Mesenchymal stem cell (in vitro differentiated cells and primary cell): ENCODE results near the gene ATP6V0E1.
A peak's percentile ranks its signal among the peaks of the same experiment; 100 is the strongest.

ENCODE experiments used
- DNase-seq: peaks from one replicate; pipeline ENCODE4 v3.0.0-alpha.2; 2013
- H2AFZ ChIP-seq: one replicate; pipeline ENCODE4 v1.6.1; 2013; ENCODE audit warnings: low read depth, mild to moderate bottlenecking, control low read depth, inconsistent platforms, low read length, moderate library complexity
- H2AK5ac ChIP-seq: 2 replicates; pipeline ENCODE4 v1.6.1; 2013; ENCODE audit warnings: low read length, moderate library complexity, mild to moderate bottlenecking, inconsistent platforms; ENCODE audit not compliant: severe bottlenecking
- H2BK120ac ChIP-seq: one replicate; pipeline ENCODE4 v1.6.1; 2013; ENCODE audit warnings: low read depth, mild to moderate bottlenecking, inconsistent platforms, low read length, moderate library complexity
- H2BK12ac ChIP-seq, 2 experiments: one replicate each; pipeline ENCODE4 v1.6.1; 2013; ENCODE audit warnings: inconsistent platforms in 2 of 2, low read length in 2 of 2, mild to moderate bottlenecking in 2 of 2, moderate library complexity in 2 of 2, control low read depth in 1 of 2
- H2BK15ac ChIP-seq: one replicate; pipeline ENCODE4 v1.6.1; 2013; ENCODE audit warnings: mild to moderate bottlenecking, low read depth, inconsistent platforms; ENCODE audit not compliant: poor library complexity, severe bottlenecking
- H2BK5ac ChIP-seq: 2 replicates; pipeline ENCODE4 v1.6.1; 2013; ENCODE audit warnings: low read depth, mild to moderate bottlenecking, low read length, control low read depth, inconsistent platforms; ENCODE audit not compliant: poor library complexity, severe bottlenecking
- H3K14ac ChIP-seq, 2 experiments: one replicate each; pipeline ENCODE4 v1.6.1; 2013; ENCODE audit warnings: inconsistent platforms in 2 of 2, low read length in 2 of 2, control low read depth in 1 of 2, mild to moderate bottlenecking in 1 of 2, moderate library complexity in 1 of 2
- H3K18ac ChIP-seq, 2 experiments: one replicate each; pipeline ENCODE4 v1.6.1; 2013; ENCODE audit warnings: inconsistent platforms in 2 of 2, low read length in 2 of 2, control low read depth in 1 of 2, low read depth in 1 of 2, mild to moderate bottlenecking in 1 of 2
- H3K23ac ChIP-seq, 2 experiments: one replicate each; pipeline ENCODE4 v1.6.1; 2013; ENCODE audit warnings: inconsistent platforms in 2 of 2, low read length in 2 of 2, mild to moderate bottlenecking in 2 of 2, moderate library complexity in 2 of 2, control low read depth in 1 of 2
- H3K27ac ChIP-seq: 2 replicates; pipeline ENCODE4 v1.5.1; 2013; ENCODE audit warnings: mild to moderate bottlenecking, moderate library complexity, low read length, control low read depth, inconsistent platforms; ENCODE audit not compliant: poor library complexity, severe bottlenecking
- H3K27me3 ChIP-seq, 2 experiments: 2 replicates each; pipeline versions ENCODE4 v1.6.1 to v1.7.0; 2013; ENCODE audit warnings: low read length in 2 of 2, mild to moderate bottlenecking in 2 of 2, moderate library complexity in 2 of 2, control low read depth in 1 of 2, inconsistent platforms in 1 of 2; ENCODE audit not compliant: control insufficient read depth in 1 of 2, insufficient read depth in 1 of 2
- H3K36me3 ChIP-seq, 2 experiments: 2 replicates each; pipeline versions ENCODE4 v1.6.1 to v1.7.0; 2013; ENCODE audit warnings: low read length in 2 of 2, control low read depth in 1 of 2, inconsistent platforms in 1 of 2, low read depth in 1 of 2, mild to moderate bottlenecking in 1 of 2; ENCODE audit not compliant: insufficient read depth in 2 of 2, control insufficient read depth in 1 of 2
- H3K4ac ChIP-seq, 2 experiments: one replicate each; pipeline ENCODE4 v1.6.1; 2013; ENCODE audit warnings: inconsistent platforms in 2 of 2, low read length in 2 of 2, mild to moderate bottlenecking in 2 of 2, moderate library complexity in 2 of 2, control low read depth in 1 of 2, low read depth in 1 of 2
- H3K4me1 ChIP-seq: 2 replicates; pipeline ENCODE4 v1.6.1; 2013; ENCODE audit warnings: low read depth, low read length, control low read depth; ENCODE audit not compliant: control insufficient read depth, insufficient read depth
- H3K4me2 ChIP-seq: 2 replicates; pipeline ENCODE4 v1.6.1; 2013; ENCODE audit warnings: low read length, mild to moderate bottlenecking, inconsistent platforms; ENCODE audit not compliant: poor library complexity, severe bottlenecking
- H3K4me3 ChIP-seq, 2 experiments: 2 replicates each; pipeline versions ENCODE4 v1.5.1 to v1.7.0; 2013; ENCODE audit warnings: low read length in 2 of 2, mild to moderate bottlenecking in 2 of 2, control low read depth in 1 of 2, low read depth in 1 of 2; ENCODE audit not compliant: insufficient read depth in 1 of 2
- H3K79me1 ChIP-seq: replicated peaks from 2 replicates; pipeline ENCODE4 v1.6.1; 2013; ENCODE audit warnings: mild to moderate bottlenecking, control low read depth, low read length, inconsistent platforms; ENCODE audit not compliant: poor library complexity, severe bottlenecking
- H3K9ac ChIP-seq: 2 replicates; pipeline ENCODE4 v1.7.0; 2013; ENCODE audit warnings: mild to moderate bottlenecking, low read length, moderate library complexity
- H3K9me3 ChIP-seq: 2 replicates; pipeline ENCODE4 v1.7.0; 2013; ENCODE audit warnings: mild to moderate bottlenecking, low read length; ENCODE audit not compliant: control insufficient read depth
- H4K8ac ChIP-seq: one replicate; pipeline ENCODE4 v1.6.1; 2013; ENCODE audit warnings: inconsistent platforms, mild to moderate bottlenecking, low read length, moderate library complexity
- H4K91ac ChIP-seq: one replicate; pipeline ENCODE4 v1.6.1; 2013; ENCODE audit warnings: mild to moderate bottlenecking, low read length, inconsistent platforms
- WGBS: methylation state at CpG from one replicate; pipeline ENCODE4 v1.1.7; 2013; ENCODE audit warnings: mixed read lengths; 5-methylcytosine and 5-hydroxymethylcytosine counted together

The ATP6V0E1 gene

DNA sequence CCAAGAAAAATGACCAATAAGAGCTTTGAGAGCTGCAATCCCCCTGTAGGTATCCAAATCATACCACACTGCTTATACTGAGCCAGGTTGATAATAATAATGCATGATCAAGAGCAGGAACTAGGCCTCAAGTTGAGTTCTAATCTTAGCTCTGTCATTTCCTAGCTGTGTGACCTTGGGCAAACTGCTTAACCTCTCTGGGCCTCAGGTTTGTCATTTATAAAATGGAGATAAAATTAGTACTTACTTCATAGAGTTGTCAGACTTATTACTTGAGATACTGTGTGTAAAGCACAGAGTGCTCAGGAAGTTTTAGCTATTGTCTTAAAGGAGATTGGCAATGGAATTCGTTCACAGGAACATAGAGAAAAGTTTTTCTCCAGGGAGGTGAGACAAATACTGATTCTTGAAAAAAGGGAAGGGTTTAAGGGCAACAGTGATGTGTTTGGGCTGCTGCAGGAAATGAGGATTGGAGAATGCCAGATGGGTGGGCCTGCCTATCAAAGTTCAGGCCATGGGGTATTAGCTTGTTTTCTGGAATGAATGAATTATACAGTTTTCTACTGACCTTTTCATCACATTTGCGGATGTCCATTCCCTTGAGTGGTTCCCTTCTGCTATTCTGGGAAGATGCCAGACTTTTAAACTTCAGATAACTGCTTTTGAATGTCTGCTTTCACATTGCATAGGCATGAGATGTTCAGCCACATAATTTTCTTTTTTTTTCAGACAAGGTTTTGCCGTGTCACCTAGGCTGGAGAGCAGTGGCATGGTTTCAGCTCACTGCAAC, 10.2 kb upstream of the ATP6V0E1 start:
- Histone ChIP-seq H3K36me3 (peaks cover 10 to 17% of the 10 kb centered on the region in 2 experiments), H3K23ac (no peak overlapping the region), H3K4me2 (peak overlapping the region; percentile 43), H2BK5ac (no peak overlapping the region), H3K27me3 (peaks cover 0 to 4% of the 10 kb centered on the region in 2 experiments), H3K4ac (no peak overlapping the region), H3K4me3 (no peak overlapping the region), H2AFZ (no peak overlapping the region), H3K79me1 (peaks cover 1% of the 10 kb centered on the region), H2BK12ac (no peak overlapping the region), H2BK15ac (no peak overlapping the region), H3K27ac (peak overlapping the region; percentile 16), H4K91ac (no peak overlapping the region), H3K9ac (peak overlapping the region; percentile 41), H3K14ac (no peak overlapping the region), H4K8ac (no peak overlapping the region), H3K4me1 (peaks cover 8% of the 10 kb centered on the region), H3K9me3 (no peaks in the 10 kb centered on the region), H3K18ac (no peak overlapping the region), H2AK5ac (no peak overlapping the region), H2BK120ac (no peak overlapping the region)
- WGBS = 82% methylated on average over 3 of the region's 3 CpGs
- DNase-seq = no peak

DNA sequence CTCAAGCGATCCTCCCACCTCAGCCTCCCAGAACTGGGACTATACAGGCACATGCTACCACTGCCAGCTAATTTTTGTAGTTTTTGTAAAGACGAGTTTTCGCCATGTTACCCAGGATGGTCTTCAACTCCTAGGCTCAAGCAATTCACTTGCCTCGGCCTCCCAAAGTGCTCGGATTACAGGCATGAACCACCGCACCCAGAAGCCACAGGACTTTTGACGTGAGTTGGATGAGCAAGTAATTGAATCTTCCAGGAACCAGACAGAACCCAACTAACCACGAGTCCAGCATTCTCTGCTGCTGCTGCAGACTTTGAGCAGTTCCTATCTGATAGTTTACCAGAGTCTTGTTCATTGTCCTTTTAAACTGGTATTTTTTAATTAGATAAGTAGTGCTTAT, 9.6 kb upstream of the ATP6V0E1 start:
- Histone ChIP-seq H3K9ac (peak overlapping the region; percentile 41), H3K4me1 (peaks cover 8% of the 10 kb centered on the region), H3K27ac (no peak overlapping the region), H3K36me3 (peaks cover 8 to 13% of the 10 kb centered on the region in 2 experiments), H4K91ac (no peak overlapping the region), H3K18ac (no peak overlapping the region), H3K23ac (no peak overlapping the region), H3K9me3 (no peaks in the 10 kb centered on the region), H2AFZ (no peak overlapping the region), H3K4me3 (no peak overlapping the region), H3K14ac (no peak overlapping the region), H2BK12ac (no peak overlapping the region), H3K4me2 (no peak overlapping the region), H3K27me3 (peaks cover 0 to 4% of the 10 kb centered on the region in 2 experiments), H2BK15ac (no peak overlapping the region), H2AK5ac (no peak overlapping the region), H2BK120ac (no peak overlapping the region), H3K4ac (no peak overlapping the region), H4K8ac (no peak overlapping the region), H2BK5ac (no peak overlapping the region), H3K79me1 (no peaks in the 10 kb centered on the region)
- WGBS = 93% methylated on average over 7 of the region's 8 CpGs
- DNase-seq = no peak

DNA sequence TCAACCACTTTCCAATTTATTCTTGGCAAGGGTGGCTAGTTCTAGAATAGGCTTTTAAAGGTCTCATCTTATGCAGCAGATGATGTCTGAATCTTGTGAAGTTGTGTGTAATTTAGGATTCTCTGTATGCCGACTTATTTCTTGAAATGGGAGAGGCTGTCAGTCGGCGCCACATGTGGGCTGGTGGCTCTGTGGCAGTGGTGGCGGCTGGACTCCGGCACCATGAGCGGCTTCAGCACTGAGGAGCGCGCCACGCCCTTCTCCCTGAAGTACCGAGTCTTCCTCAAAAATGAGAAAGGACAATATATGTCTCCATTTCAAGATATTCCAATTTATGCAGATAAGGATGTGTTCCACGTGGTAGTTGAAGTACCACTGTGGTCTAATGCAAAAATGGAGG, 8.3 kb upstream of the ATP6V0E1 start:
- Histone ChIP-seq H3K36me3 (peaks cover under 1 to 1% of the 10 kb centered on the region in 2 experiments), H3K27ac (no peak overlapping the region), H3K14ac (no peak overlapping the region), H3K9me3 (no peaks in the 10 kb centered on the region), H2BK12ac (no peak overlapping the region), H3K79me1 (no peaks in the 10 kb centered on the region), H3K9ac (no peak overlapping the region), H3K4me2 (no peak overlapping the region), H2AK5ac (no peak overlapping the region), H2AFZ (no peak overlapping the region), H2BK5ac (no peak overlapping the region), H4K8ac (no peak overlapping the region), H3K4me1 (peaks cover 9% of the 10 kb centered on the region), H3K18ac (no peak overlapping the region), H2BK120ac (no peak overlapping the region), H3K23ac (no peak overlapping the region), H3K4me3 (no peak overlapping the region), H3K27me3 (peaks cover 0 to 4% of the 10 kb centered on the region in 2 experiments), H3K4ac (no peak overlapping the region), H2BK15ac (no peak overlapping the region), H4K91ac (no peak overlapping the region)
- no peak for DNase-seq
- WGBS = 93% methylated on average over 5 of the region's 11 CpGs

DNA sequence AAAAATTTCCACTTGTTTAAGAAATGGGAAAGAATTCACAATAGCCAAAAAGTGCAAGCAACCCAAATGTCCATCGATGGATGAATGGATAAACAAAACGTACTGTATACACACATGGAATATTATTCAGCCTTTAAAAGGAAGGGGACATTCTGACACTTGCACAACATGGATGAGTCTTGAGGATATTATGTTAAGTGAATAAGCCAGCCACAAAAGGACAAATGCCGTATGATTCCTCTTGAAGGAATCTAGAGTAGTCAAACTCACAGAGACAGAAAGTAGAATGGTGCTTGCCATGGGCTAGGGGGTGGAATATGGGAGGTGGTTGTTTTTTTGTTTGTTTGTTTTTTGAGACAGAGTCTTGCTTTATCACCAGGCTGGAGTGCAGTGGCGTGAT, 3.8 kb upstream of the ATP6V0E1 start:
- H4K91ac ChIP-seq = no peak overlapping the region
- H3K4ac ChIP-seq = no peak overlapping the region
- peaks cover 0 to 4% of the 10 kb centered on the region in 2 experiments for H3K27me3 ChIP-seq
- H3K4me2 ChIP-seq = no peak overlapping the region
- no peak overlapping the region for H4K8ac ChIP-seq
- no peak overlapping the region for H2AFZ ChIP-seq
- no peak overlapping the region for H3K27ac ChIP-seq
- no peaks in the 10 kb centered on the region for H3K79me1 ChIP-seq
- H3K4me3 ChIP-seq = no peak overlapping the region
- H2BK5ac ChIP-seq = no peak overlapping the region
- no peaks in the 10 kb centered on the region for H3K9me3 ChIP-seq
- no peaks in the 10 kb centered on the region for H3K36me3 ChIP-seq
- H3K23ac ChIP-seq = no peak overlapping the region
- no peak overlapping the region for H2BK15ac ChIP-seq
- WGBS = 59% methylated on average over 4 of the region's 4 CpGs
- no peak overlapping the region for H2AK5ac ChIP-seq
- no peak overlapping the region for H3K14ac ChIP-seq
- no peak overlapping the region for H3K18ac ChIP-seq
- no peak overlapping the region for H2BK12ac ChIP-seq
- H2BK120ac ChIP-seq = no peak overlapping the region
- DNase-seq = peak; percentile 76
- H3K4me1 ChIP-seq = peaks cover 2% of the 10 kb centered on the region
- no peak overlapping the region for H3K9ac ChIP-seq
